ENCODE results near the gene CHRM4. TPM values are rescaled to one million over a fixed set of nuclear protein-coding genes. Genes with fewer than 3 reads are reported as not detected.

Gene CHRM4
- total RNA-seq, 1 donor from 2014 or later = 0.35 TPM

GRCh38 chr11:46388619-46389449, 2.7 kb downstream of the CHRM4 start:
- H3K27ac Mint-ChIP-seq = no peak overlapping the region
- no peaks in the 10 kb centered on the region for H3K9me3 Mint-ChIP-seq
- DNase-seq (no peak), ATAC-seq (ENCODE audit: low read depth) (no peak)
- no peak overlapping the region for H3K4me3 Mint-ChIP-seq
- no peaks in the 10 kb centered on the region for H3K36me3 Mint-ChIP-seq (ENCODE audit: low read depth)
- intact Hi-C loops (cut with micrococcal nuclease) = loop anchor here (1.0 to 5.0 kb wide), 4 partner anchors 140 to 773 kb away; partner anchors contain the start of genes ATG13 and HARBI1
- H3K27me3 Mint-ChIP-seq = peaks cover 58% of the 10 kb centered on the region
- ChIA-PET CTCF (interaction anchor here (0.7 to 1.6 kb wide), 3 partner anchors 15 to 134 kb away, joined by 3 read pairs; no protein-coding TSS in a partner anchor), POLR2A (no interaction called here)
- TF ChIP-seq CTCF (IDR thresholded peaks at IDR 0.05) = no peak
- H3K4me1 Mint-ChIP-seq = peaks cover 24% of the 10 kb centered on the region

- ChIA-PET CTCF (interaction anchor here (0.8 to 1.6 kb wide), 2 partner anchors 134 to 141 kb away, joined by 3 read pairs; no protein-coding TSS in a partner anchor), POLR2A (no interaction called here)
- ATAC-seq (ENCODE audit: low read depth) (no peak), DNase-seq (no peak)
- H3K9me3 Mint-ChIP-seq = no peaks in the 10 kb centered on the region
- TF ChIP-seq CTCF (IDR thresholded peaks at IDR 0.05) = no peak
- H3K36me3 Mint-ChIP-seq (ENCODE audit: low read depth) = no peaks in the 10 kb centered on the region
- no peak overlapping the region for H3K27ac Mint-ChIP-seq
- no peak overlapping the region for H3K4me3 Mint-ChIP-seq
- intact Hi-C loops (cut with micrococcal nuclease) = loop anchor here (5.0 kb wide), 1 partner anchor 774 kb away; no protein-coding TSS in a partner anchor
- peaks cover 63% of the 10 kb centered on the region for H3K27me3 Mint-ChIP-seq
- peaks cover 19% of the 10 kb centered on the region for H3K4me1 Mint-ChIP-seq
These were observed 3.5 kb downstream of the CHRM4 start for GRCh38 chr11:46387919-46388618.

- Mint-ChIP-seq H3K4me3 (no peak overlapping the region), H3K27me3 (peaks cover 58% of the 10 kb centered on the region), H3K27ac (no peak overlapping the region), H3K9me3 (no peaks in the 10 kb centered on the region), H3K4me1 (peaks cover 14% of the 10 kb centered on the region), H3K36me3 (ENCODE audit: low read depth) (no peaks in the 10 kb centered on the region)
- intact Hi-C loops (cut with micrococcal nuclease) = loop anchor here (5.0 kb wide), 1 partner anchor 775 kb away; no protein-coding TSS in a partner anchor
- ChIA-PET CTCF (interaction anchor here (0.8 to 1.0 kb wide), 2 partner anchors 142 kb away, joined by 3 read pairs; no protein-coding TSS in a partner anchor), POLR2A (no interaction called here)
- ATAC-seq (ENCODE audit: low read depth) (no peak), DNase-seq (no peak)
- TF ChIP-seq CTCF (IDR thresholded peaks at IDR 0.05) = no peak
These were observed 4.1 kb downstream of the CHRM4 start for GRCh38 chr11:46387456-46387855.

- no peak for ATAC-seq (ENCODE audit: low read depth)
- no peak overlapping the region for H3K27ac Mint-ChIP-seq
These were observed 4.9 kb downstream of the CHRM4 start for GRCh38 chr11:46386674-46387073.

More at GRCh38 chr11:46386674-46387073, 4.9 kb downstream of the CHRM4 start:
- Mint-ChIP-seq H3K9me3 (no peaks in the 10 kb centered on the region), H3K4me3 (no peak overlapping the region), H3K36me3 (ENCODE audit: low read depth) (no peaks in the 10 kb centered on the region), H3K27me3 (peaks cover 60% of the 10 kb centered on the region), H3K4me1 (peaks cover 17% of the 10 kb centered on the region)
- CTCF ChIA-PET = interaction anchor here (1.0 kb wide), 1 partner anchor 143 kb away, joined by 3 read pairs; no protein-coding TSS in a partner anchor
- no peak for DNase-seq
- POLR2A ChIA-PET = no interaction called here
- intact Hi-C loops (cut with micrococcal nuclease) = loop anchor here (5.0 kb wide), 1 partner anchor 776 kb away; no protein-coding TSS in a partner anchor
- TF ChIP-seq CTCF (IDR thresholded peaks at IDR 0.05) = no peak

All from activated B cell treated with CpG ODN at 0.5 μM for 24 hours (primary cell).